Activated T-cell treated with anti-CD3 and anti-CD28 coated beads for 24 hours (primary cell): Measurements from ENCODE around the gene RNF114.

Experiments used
- DNase-seq: peaks from one replicate; pipeline ENCODE4 v3.0.0-alpha.2; 2020; ENCODE audit warnings: low read depth

Gene RNF114

DNA sequence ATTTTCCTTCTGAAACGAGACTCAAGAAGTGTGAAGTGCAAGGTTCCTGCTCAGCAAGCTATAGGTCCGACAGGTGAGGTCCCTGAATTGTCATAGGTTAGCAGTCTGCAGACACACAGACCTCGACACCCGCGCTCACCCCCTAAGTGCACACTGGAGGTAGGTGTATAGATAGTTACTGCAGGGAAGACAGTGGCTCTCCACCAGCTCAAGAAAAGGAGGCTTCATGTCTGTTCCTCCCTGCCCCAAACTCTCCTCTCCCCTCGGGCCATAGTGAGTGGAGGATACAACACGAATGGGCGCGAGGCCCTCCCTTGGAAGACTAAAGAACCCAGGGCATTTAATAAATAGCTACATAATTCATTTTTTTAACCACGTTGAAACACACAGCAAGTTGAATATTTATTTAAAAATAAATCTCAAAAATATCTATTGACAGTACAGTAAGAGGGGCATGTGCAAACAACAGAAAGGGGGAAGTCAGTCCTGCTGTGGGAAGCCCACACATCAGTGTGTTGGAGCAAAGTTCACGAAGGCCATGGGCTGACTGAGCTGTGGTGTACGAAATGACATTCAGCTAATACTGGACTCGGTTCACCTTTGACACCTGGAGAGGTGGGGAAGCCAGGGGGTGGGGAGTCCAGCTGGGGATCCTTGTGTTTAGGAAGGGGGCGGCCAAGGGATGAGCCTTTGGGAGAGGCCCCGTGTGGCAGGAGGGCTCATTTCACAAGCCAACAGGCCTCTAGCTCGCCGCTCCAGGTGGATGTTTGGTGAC is 31.6 kb upstream of the RNF114 start:
- DNase-seq = no peak

DNA sequence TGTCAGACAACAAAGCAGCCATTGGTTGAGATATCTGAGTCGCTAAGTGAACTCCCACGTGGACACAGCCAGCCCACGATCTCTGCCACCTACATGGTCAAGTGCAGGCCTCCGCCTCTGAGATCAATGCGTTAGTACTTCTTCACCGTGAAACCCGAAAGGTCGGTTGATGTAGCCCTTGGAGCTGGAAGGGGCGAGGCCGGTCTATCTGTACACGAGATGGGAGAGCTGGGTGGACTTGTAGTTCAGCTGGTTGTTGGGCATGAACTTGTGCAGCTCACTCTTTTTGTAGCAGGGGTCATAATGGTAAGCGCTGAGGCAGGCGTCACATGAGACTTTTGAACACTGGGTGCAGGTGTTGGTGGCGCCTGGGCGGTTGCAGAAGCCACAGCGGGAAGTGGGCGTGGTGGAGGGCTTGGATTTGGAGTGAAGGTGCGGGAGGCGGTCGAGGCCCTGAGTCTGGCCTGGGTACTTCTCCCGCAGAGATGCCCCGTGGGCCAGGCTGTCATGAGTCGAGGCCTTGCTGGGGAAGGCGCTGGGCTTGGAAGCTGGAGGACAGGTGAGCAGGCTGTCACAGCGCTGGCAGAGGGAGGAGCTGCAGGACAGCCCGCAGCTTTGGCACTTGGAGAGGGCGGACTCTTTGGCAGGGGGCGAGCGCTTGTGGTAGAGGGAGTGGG is 30.6 kb upstream of the RNF114 start:
- DNase-seq = no peak

- no peak for DNase-seq
Observed at GRCh38 chr20:49906101-49906604, 30.0 kb upstream of the RNF114 start.

DNA sequence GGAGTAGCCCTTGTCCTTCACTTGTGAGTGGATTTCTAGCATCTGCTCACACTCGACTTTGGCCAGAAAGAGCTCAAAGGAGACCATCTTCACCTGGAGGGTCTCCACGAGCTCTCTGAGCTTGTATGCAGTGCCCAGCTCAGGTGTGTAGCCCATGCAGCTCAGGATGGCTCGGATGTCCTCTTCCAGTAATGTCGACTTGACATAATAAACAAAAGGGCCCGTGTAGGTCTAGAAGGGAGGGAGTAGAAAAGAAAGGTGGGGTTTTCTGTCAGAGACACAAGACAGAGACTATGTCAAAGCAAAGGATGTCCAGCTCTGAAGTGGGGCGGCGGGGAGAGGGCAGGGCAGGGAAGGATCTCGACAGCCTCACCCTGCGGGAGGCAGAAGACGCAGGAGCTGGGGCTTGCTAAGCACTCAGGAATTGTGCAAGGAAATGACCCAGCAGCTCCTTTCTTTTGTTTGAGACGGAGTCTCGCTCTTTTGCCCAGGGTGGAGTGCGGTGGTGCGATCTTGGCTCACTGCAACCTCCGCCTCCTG is 29.5 kb upstream of the RNF114 start:
- no peak for DNase-seq

DNA sequence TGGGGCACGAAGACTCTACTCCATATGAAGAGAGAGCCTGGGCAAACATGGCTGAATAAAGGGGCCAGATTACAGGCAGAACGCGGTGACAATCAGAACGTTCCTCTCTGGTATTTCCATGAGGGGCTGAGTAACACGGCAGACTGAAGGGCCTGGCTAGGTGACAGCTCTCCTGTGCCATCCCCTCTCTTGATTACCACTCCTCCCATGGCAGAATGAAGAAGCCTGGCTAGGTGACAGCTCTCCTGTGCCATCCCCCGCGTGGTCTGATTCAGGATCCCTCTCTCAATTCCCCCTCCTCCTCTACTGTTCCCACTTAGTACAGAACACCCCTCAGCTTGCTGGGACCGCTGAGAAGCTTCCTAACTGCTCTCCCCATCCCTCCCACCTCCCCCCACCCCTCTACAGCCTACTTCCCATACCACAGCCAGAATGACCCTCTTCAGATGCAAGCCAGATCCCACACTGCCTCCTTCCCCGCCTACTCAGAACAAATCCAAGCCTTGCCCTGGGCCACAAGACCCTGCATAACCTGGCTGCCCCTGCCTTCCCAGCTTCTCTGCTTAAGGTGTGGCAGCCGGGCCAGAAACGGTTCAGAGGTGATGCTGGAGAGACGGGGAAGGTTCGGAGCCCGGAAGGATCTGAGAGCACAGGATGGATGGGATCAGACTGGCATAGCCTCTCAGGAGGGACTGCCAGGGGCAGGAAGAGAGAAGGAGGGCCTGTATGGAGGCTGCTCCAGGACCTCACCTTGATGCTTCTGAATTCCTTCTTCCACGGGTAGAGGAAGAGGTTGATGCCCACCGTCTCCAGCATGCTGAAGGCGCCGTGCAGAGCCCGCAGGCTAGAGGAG is 28.6 kb upstream of the RNF114 start:
- DNase-seq = no peak

DNA sequence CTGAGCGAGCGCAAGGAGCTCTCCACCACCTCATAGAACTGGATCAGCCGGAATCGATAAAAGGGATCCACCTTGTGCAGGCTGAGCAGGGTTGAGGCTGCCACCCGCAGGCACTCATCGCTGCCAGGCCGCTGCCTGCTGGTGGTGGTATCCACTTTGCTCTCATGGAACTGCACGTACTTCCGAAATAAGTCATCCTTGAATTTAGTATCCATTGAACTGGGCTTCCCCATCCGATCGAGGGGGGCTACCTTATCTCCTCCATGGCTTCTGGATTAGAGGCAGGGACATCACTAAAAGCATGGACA is 28.0 kb upstream of the RNF114 start:
- no peak for DNase-seq

DNA sequence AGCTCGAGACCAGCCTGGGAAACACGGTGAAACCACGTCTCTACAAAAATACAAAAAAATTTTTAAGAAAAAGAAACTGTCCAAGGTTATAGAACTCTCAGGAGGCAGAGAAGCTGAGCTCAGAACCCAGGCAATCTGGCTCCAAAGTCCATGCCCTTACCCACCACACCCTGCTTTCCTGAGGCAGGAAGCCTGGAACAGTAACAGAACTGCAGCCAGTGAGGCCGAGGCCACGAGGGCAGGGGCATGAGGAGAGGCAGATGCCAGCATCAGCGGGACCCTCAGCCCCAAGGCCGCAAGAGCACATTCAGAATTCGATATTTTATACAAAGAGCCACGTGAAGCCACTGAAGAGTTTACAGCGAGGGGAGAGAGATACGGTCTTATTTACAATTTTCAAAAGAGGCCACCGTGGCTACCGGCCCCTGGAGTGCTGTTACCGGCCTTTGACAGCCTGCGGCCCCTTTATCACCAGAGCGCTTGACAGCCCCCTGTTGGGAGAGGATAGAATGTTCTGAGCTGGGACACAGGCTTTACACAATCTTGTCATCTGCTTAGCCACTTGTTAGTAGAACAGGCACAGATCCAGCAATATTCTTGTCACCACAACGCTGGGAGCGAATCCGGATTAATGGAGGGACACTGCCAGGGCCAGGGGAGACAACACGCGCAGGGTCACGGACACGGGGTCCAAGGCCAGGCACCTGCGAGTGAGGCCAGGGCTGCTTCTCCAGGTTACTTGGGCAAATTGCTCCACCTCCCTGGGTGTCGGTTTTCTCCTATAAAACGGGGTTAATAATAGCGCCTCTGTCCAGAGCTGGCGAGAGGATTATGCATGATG is 26.5 kb upstream of the RNF114 start:
- DNase-seq = no peak

DNA sequence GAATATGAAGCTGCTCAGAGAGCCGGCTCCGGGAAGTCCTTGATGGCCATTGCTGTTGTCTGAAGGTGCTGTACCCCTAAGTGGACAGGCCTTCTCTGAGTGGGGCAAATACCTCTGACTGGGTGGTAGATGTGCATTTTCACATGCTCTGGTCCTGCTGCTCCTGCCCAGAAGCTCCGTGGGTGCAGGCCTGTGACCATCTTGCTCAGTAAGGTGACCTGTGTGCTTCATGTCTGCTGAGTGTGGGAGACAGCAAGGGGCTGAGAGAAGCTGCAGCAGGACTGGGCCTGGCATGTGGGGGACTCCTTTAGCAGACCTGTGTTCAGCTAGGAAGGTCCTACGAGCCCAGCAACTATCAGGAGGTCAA is 25.9 kb upstream of the RNF114 start:
- no peak for DNase-seq

GRCh38 chr20:49913399-49914047 is 22.7 kb upstream of the RNF114 start:
- DNase-seq = no peak

GRCh38 chr20:49914310-49915117 is 21.7 kb upstream of the RNF114 start:
- DNase-seq = no peak

- no peak for DNase-seq
Observed at GRCh38 chr20:49915118-49915379, 21.1 kb upstream of the RNF114 start.

DNA sequence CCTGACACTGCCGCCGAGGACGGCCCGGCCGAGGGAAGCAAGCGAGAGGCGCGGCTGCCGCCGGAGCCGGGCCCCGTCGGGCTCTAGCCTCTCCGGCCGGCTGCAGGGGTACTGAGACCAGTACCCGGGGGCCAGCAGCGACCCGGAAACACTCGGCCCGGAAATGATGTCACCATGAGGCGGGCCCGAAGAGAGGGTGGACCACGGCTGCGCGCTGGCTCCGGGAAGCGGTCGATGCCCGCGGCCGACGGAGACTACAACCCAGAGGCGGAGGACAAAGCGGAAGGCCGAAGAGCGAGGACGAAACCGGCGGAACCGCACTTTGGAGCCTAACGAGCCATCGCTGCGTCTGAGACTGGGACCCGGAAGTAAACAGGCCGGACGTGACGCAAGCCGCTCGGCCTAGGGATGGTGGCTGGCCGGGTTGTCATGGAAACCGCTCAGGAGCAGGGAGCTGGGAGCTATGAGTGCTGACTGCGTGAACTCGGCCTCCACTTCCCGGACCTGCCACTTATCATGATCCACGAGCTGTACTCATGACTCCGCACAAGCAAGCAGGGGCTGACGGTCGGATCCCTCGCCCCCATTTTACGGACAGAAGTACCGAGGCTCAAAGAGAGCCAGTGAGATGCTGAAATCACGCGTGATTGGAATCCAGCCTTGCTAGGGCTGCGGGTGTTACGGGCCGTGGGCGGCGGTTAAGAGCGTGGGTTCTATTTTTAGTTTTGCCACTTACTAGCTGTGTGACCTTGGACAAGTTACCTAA is 20.6 kb upstream of the RNF114 start, which contains the start of gene SPATA2:
SPATA2 (minus strand) TSS at position 150 of the 766 bp plus-strand sequence. CDS start 7,039 bp downstream, outside the sequence.
- peak; percentile 91 for DNase-seq

DNA sequence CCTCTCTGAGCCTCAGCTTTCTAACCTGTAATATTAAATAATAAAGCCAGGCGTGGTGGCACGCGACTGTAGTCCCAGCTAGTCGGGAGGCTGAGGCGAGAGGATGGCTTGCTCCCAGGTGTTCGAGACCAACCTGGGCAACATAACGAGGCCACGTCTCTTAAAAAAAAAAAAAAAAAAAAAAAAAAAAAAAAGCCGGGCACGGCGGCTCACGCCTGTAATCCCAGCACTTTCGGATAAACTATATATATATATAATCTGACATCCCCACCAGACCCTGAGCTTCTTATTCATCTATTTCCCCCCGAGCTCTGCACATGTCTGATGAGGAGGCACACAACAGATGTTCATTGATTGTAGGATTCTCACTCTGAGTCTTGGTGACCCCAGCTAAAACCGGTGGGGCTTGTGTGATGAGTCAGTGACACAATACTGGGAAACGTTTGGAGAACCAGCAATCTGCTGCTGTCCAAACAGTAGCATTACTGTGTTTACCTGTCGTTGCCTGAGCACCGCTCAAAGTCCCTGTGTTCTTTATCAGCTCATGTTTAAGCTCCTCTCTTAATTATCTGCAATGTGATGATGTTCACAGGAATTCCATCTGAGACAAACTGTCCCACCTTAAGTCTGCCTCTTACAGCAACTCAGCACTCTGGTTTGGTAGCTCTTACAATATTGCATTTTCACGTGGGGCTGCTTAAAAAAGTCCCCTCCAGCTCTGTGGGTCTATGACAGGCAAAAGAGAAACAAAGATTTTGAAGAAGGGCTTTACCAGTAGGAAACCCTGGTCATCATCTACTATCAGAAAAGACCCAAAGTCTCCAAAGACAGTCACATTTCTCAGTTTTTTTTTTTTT is 19.8 kb upstream of the RNF114 start:
- no peak for DNase-seq

- no peak for DNase-seq
Observed at GRCh38 chr20:49918446-49918845, 17.8 kb upstream of the RNF114 start.

DNA sequence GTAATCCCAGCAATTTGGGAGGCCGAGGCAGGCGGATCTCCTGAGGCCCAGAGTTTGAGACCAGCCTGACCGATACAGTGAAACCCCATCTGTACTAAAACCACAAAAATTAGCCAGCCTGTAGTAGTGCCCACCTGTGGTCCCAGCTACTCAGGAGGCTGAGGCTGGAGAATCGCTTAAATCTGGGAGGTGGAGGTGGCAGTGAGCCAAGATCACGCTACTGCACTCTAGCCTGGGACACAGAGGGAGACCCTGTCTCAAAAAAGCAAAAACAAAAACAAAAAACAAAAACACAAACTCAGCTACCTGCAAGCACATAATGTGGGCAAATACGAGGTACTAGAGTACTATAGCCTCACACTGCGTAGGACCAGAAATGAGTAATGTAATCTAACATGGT is 17.2 kb upstream of the RNF114 start:
- no peak for DNase-seq

- DNase-seq = no peak
Observed at GRCh38 chr20:49919461-49919860, 16.7 kb upstream of the RNF114 start.

DNA sequence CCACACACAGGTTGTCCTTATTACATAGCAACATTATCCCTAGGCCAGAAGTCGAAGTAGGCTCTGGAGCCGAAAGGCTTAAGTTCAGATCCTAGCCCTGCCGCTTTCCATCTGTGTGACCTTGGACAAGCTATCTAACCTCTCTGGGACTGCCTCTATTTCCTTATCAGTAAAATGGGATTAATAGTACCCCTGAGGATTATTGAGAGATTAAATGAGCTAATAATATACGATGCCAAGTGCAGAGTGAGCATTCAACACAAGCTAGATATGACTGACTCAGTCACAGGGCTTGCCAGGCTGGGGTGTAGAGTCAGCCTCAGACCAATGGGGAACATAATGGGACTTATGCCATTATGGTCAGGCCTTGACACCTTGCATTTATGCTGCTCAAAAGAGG is 11.9 kb upstream of the RNF114 start:
- DNase-seq = no peak

GRCh38 chr20:49925901-49926454 is 10.2 kb upstream of the RNF114 start:
- no peak for DNase-seq
